ENCODE data around the gene GTPBP6. TPM values are rescaled to one million over a fixed set of nuclear protein-coding genes. Genes with fewer than 3 reads are reported as not detected.

GTPBP6 gene
- total and polyA plus RNA-seq, 10 donors, result 25.4 to 69.4 (median 43.8) TPM

- Histone ChIP-seq H3K9me3 (peaks cover 0 to 37% (median 30%) of the 10 kb centered on the region in 8 donors), H3K27ac (no peak overlapping the region), H3K4me1 (no peaks in the 10 kb centered on the region), H3K27me3 (replicated peaks in 1 of 7) (no peaks in the 10 kb centered on the region), H3K4me3 (no peak overlapping the region), H3K36me3 (peaks cover 0 to 35% (median 25%) of the 10 kb centered on the region in 6 donors)
- TF ChIP-seq POLR2A (IDR thresholded peaks at IDR 0.05) (no peak), POLR2AphosphoS5 (IDR thresholded peaks at IDR 0.05) (no peak), CTCF (IDR thresholded peaks at IDR 0.05 in 8 of 11, conservative IDR thresholded peaks at IDR 0.05 in 3 of 11) (no peak)
- intact Hi-C loops (cut with DNase I; ENCODE audit: low total_unique reads), result no loop called here
- WGBS, 5 donors, result 95 to 98% (median 96%) methylated on average over 21 to 37 of the region's 37 CpGs
- peak; percentile 56 for DNase-seq
Observed at GRCh38 chrX:363621-364375, 45.2 kb upstream of the GTPBP6 start.

- 78 to 87% (median 80%) methylated on average over 38 of the region's 38 CpGs for WGBS, 5 donors
- H3K4me1 ChIP-seq, result peaks cover 0 to 2% (median 0%) of the 10 kb centered on the region in 6 donors
- peaks cover 0 to 44% (median 36%) of the 10 kb centered on the region in 8 donors for H3K9me3 ChIP-seq
- intact Hi-C loops (cut with DNase I; ENCODE audit: low total_unique reads), result no loop called here
- DNase-seq, result peak; percentile 42
- no peak overlapping the region for H3K4me3 ChIP-seq
- H3K36me3 ChIP-seq, result peaks cover 0 to 42% (median 27%) of the 10 kb centered on the region in 6 donors
- TF ChIP-seq POLR2AphosphoS5 (IDR thresholded peaks at IDR 0.05) (no peak), POLR2A (IDR thresholded peaks at IDR 0.05) (no peak), CTCF (IDR thresholded peaks at IDR 0.05 in 8 of 11, conservative IDR thresholded peaks at IDR 0.05 in 3 of 11) (no peak)
- H3K27me3 ChIP-seq (replicated peaks in 1 of 7), result no peaks in the 10 kb centered on the region
- no peak overlapping the region for H3K27ac ChIP-seq
Observed at GRCh38 chrX:362937-363620, 44.5 kb upstream of the GTPBP6 start.

GRCh38 chrX:362351-362750, 43.8 kb upstream of the GTPBP6 start:
- peaks cover 0 to 9% (median 0%) of the 10 kb centered on the region in 6 donors for H3K4me1 ChIP-seq
- no peak for TF ChIP-seq POLR2AphosphoS5 (IDR thresholded peaks at IDR 0.05)
- TF ChIP-seq POLR2A (IDR thresholded peaks at IDR 0.05), result no peak
- no peak for TF ChIP-seq CTCF (IDR thresholded peaks at IDR 0.05 in 8 of 11, conservative IDR thresholded peaks at IDR 0.05 in 3 of 11)
- WGBS, 5 donors, result 95 to 99% (median 97%) methylated on average over 7 to 13 of the region's 13 CpGs
- peak; percentile 58 for DNase-seq
- peaks cover 0 to 45% (median 37%) of the 10 kb centered on the region in 8 donors for H3K9me3 ChIP-seq
- no peak overlapping the region for H3K27ac ChIP-seq
- H3K27me3 ChIP-seq (replicated peaks in 1 of 7), result no peaks in the 10 kb centered on the region
- H3K36me3 ChIP-seq, result peaks cover 0 to 46% (median 30%) of the 10 kb centered on the region in 6 donors
- no peak overlapping the region for H3K4me3 ChIP-seq
- intact Hi-C loops (cut with DNase I; ENCODE audit: low total_unique reads), result no loop called here

Data from spleen (tissue), 11 donors.